Stomach smooth muscle (tissue), 2 donors: ENCODE results near the gene PSAP.

Experiments used
- H3K27ac ChIP-seq: one replicate; pipeline ENCODE4 v1.7.0; 2013; ENCODE audit warnings: mild to moderate bottlenecking, low read length, inconsistent platforms
- H3K27me3 ChIP-seq, 2 donors: one replicate each; pipeline ENCODE4 v1.7.0; 2013; ENCODE audit warnings: low read length in 2 of 2; ENCODE audit not compliant: insufficient read depth in 2 of 2, control insufficient read depth in 1 of 2
- H3K36me3 ChIP-seq, 2 donors: one replicate each; pipeline ENCODE4 v1.7.0; 2013; ENCODE audit warnings: low read length in 2 of 2; ENCODE audit not compliant: control insufficient read depth in 2 of 2, insufficient read depth in 2 of 2
- H3K4me1 ChIP-seq: one replicate; pipeline ENCODE4 v1.7.0; 2013; ENCODE audit warnings: low read length; ENCODE audit not compliant: control insufficient read depth, insufficient read depth
- H3K4me3 ChIP-seq, 2 donors: one replicate each; pipeline ENCODE4 v1.7.0; 2013; ENCODE audit warnings: low read length in 2 of 2
- H3K9ac ChIP-seq, 2 donors: one replicate each; pipeline ENCODE4 v1.7.0; 2013; ENCODE audit warnings: low read length in 2 of 2, mild to moderate bottlenecking in 1 of 2
- H3K9me3 ChIP-seq, 2 donors: one replicate each; pipeline ENCODE4 v1.7.0; 2013; ENCODE audit warnings: low read length in 2 of 2; ENCODE audit not compliant: control insufficient read depth in 2 of 2
- donor health status: healthy.
- donor health status: Pancreatic carcinoma.

The PSAP gene

DNA sequence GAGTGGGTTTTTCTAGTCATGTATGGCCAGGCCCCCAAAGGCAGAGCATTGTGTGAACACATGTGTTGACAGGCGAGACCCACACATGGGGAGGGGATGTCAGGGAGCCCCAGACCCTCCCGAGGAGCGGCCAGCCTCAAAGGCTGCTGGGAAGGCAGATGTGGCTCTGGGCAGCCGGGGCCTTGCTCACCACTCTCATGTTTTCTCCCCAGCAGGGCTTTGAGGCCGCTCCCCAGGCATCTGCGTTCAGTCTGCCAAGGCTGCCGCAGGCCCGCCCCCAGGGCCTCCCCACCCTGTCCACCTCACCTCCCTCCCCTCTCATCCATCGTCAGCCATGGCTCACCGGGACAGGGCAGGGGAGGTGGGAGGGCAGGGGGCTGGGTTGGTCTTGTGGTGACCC is 61.2 kb downstream of the PSAP start:
- Histone ChIP-seq H3K4me3 (no peak overlapping the region), H3K36me3 (no peaks in the 10 kb centered on the region)

DNA sequence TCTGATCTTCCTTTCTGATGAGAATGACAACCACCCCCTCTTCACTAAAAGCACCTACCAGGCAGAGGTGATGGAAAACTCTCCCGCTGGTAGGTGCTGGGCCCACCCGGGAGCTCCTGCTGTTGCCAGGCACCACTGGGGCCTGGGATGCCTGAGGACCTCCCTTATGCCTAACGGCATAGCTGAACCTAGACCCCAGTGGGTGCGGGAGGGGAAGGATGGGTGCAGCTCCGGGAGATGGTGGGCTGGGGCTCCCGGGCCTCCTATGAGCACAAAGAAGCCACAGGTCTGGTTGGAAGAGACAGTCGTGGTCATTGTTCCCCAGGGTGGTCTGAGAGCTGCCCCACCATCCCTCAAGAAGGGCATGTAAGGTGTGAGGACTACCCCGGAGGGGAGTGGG is 62.1 kb downstream of the PSAP start:
- H3K36me3 ChIP-seq = no peaks in the 10 kb centered on the region
- no peak overlapping the region for H3K27ac ChIP-seq
- H3K4me3 ChIP-seq = no peak overlapping the region
- H3K4me1 ChIP-seq = no peaks in the 10 kb centered on the region
- H3K9ac ChIP-seq = no peak overlapping the region
- no peaks in the 10 kb centered on the region for H3K27me3 ChIP-seq
- H3K9me3 ChIP-seq = no peaks in the 10 kb centered on the region

More for the DNA sequence above, 61.2 kb downstream of the PSAP start:
- H3K27ac ChIP-seq = no peak overlapping the region
- H3K27me3 ChIP-seq = no peaks in the 10 kb centered on the region
- no peak overlapping the region for H3K9ac ChIP-seq
- H3K4me1 ChIP-seq = no peaks in the 10 kb centered on the region
- no peaks in the 10 kb centered on the region for H3K9me3 ChIP-seq

DNA sequence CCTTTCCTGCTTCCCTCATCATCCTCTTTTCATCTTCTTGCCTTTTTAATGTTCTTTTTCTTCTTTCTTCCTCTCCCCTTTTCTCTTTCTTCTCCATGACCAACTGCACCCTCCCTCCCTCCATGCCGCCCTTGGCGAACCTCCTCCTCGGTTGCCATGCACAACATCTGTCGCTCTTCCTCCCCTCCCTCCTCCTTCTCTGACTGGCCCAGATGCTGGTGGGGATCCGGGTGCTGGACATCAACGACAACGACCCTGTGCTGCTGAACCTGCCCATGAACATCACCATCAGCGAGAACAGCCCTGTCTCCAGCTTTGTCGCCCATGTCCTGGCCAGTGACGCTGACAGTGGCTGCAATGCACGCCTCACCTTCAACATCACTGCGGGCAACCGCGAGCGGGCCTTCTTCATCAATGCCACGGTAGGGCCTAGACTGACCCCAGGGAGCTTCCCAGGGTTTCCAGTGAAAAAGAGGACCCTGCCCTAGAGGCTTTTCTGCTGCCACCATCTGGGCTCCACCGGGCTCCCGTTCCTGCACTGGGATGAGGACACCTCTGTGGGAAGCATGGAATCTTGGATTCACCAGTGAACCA is 66.3 kb downstream of the PSAP start:
- Histone ChIP-seq H3K27ac (no peak overlapping the region), H3K9me3 (no peaks in the 10 kb centered on the region), H3K4me1 (peaks cover 2% of the 10 kb centered on the region), H3K4me3 (no peak overlapping the region), H3K36me3 (no peaks in the 10 kb centered on the region), H3K27me3 (no peaks in the 10 kb centered on the region), H3K9ac (no peak overlapping the region)

DNA sequence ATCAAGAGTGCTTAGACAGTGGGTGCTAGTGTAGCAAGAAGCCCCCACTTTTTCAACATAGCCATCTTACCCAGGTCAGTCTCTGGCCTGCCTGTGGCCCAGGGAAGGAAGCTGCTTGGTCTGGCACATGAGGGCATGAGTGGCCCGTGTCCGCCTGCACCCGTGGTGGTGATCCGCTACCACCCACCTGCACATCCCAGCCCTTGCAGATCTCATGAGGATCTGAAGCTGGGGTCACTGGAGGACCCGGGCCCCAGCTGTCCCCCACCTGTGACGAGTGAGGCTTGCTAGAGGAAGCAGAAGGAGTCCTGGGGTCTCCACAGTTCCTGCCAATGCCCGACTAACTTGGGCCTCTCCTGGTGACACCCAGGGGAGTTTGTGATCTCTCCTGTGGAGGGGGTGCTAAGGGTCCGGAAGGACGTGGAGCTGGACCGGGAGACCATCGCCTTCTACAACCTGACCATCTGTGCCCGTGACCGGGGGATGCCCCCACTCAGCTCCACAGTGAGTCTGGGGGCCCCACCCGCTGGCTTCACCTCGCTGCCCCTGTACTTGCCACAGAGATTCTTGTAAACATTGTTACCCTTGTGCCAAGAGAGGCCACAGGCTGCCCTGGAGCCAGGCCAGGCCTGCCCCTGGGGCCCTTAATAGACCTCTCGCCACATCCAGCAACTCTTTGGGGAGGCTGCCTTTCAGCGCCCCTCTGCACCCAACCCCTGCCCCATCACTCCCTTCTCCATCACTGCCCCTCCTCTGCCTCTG is 67.0 kb downstream of the PSAP start:
- Histone ChIP-seq H3K27ac (no peak overlapping the region), H3K4me3 (no peak overlapping the region), H3K9ac (no peak overlapping the region), H3K36me3 (no peaks in the 10 kb centered on the region), H3K27me3 (no peaks in the 10 kb centered on the region), H3K4me1 (peaks cover 2% of the 10 kb centered on the region), H3K9me3 (no peaks in the 10 kb centered on the region)

DNA sequence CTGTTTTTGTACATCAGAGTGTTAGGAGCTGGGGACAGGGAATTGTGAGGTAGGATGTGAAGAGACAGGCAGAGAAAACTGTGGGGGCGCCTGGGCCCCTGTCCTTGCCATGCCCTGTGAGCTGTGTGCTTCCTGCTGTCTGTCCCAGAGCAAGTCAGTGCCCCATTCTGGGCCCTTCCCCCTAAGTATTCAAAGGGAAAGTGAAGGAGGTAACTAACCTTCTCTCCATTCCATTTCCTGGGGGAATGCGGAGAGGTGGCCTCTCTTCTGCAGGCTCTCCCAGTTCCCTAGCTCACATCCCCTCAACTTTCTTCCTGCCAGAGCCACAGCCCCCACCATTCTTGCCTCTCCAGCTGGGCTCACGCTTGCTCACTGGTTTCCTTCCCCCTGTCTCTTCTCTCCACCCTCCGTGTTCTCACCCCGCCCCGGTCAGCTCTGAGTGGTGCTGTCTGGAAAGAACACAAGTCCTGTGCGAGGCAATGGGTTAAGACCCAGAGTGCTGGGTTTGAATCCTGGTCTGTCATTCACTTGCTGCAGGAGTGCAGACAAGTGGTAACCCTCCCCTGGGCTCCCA is 68.0 kb downstream of the PSAP start:
- Histone ChIP-seq H3K27me3 (no peaks in the 10 kb centered on the region), H3K4me1 (peaks cover 2% of the 10 kb centered on the region), H3K36me3 (no peaks in the 10 kb centered on the region), H3K27ac (no peak overlapping the region), H3K9ac (no peak overlapping the region), H3K9me3 (no peaks in the 10 kb centered on the region), H3K4me3 (no peak overlapping the region)

DNA sequence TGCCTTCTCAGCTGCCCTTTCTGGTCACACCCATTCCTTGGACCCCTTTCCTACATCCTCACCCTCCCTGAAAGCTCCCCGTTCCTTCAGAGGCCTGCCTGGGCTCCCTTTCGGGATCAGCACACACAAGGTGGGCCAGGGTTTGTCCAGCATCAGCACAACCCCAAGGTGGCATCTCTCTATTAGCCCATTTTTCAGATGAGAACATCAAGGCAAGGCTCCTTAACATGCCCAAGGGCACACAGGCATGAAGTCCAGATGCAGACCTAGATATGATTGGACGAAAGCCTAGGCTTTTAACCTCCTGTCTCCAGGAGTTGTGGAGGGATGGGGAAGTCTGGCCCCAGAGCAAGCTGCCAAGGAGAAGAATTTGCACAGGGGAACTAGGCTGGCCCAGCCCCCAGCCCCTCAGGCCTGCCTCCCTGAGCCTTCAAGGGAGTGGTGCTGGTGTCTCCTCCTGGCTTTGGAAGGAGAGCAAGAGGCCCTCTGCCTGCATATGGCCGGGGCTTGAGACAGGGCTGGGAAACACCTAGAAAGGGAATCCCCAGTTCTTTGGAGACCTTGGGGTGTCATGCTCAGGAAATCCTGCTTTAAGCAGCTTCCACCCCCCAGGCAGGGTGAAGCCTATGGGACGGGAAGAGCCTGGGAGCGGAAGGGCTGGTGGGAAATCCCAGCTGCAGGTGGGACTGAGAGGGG is 68.7 kb downstream of the PSAP start:
- no peak overlapping the region for H3K4me3 ChIP-seq
- no peaks in the 10 kb centered on the region for H3K36me3 ChIP-seq
- H3K9ac ChIP-seq = no peak overlapping the region
- H3K4me1 ChIP-seq = peaks cover 2% of the 10 kb centered on the region
- no peak overlapping the region for H3K27ac ChIP-seq
- no peaks in the 10 kb centered on the region for H3K27me3 ChIP-seq
- H3K9me3 ChIP-seq = no peaks in the 10 kb centered on the region

DNA sequence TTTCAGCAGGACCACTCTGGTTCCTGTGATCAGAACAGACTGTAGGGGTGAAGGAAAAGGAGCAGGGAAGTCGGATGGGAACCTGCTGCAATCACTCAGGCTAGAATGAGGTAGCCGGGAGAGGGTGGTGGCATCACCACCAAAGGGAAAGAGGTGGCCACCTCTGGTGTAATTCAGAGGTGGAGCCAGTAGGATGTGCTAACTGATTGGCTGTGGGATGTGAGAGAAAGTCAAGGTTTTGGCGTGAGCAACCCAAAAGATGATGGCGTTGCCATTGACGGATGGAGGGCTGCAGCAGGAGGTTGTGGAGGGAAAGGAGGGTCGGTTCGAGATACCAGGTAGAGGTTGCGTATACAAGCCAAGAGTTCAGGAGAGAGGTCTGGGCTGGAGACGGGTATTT is 70.3 kb downstream of the PSAP start:
- Histone ChIP-seq H3K9me3 (no peaks in the 10 kb centered on the region), H3K4me3 (no peak overlapping the region), H3K9ac (no peak overlapping the region), H3K4me1 (peaks cover 2% of the 10 kb centered on the region), H3K27ac (no peak overlapping the region), H3K27me3 (no peaks in the 10 kb centered on the region), H3K36me3 (no peaks in the 10 kb centered on the region)

DNA sequence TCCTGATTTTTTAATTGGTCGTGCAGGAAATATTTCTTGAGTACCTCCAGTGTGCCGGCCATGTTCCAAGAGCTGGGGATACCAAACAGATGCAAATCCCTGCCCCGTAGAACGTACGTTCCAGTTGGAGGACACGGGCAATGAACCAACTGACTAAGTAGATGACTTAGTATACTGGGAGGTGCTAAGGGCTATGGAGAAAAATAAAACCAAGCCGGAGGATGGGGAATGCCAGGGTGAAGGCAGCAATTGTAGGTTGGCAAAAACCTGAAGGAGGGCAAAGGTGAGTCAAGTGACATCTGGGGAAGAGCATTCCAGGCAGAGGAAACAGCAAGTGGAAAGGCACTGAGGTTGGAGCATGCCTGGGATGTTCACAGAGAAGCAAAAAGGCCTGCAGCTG is 70.9 kb downstream of the PSAP start:
- H3K9ac ChIP-seq = no peak overlapping the region
- no peaks in the 10 kb centered on the region for H3K9me3 ChIP-seq
- no peak overlapping the region for H3K4me3 ChIP-seq
- H3K27ac ChIP-seq = no peak overlapping the region
- H3K36me3 ChIP-seq = no peaks in the 10 kb centered on the region
- peaks cover 3% of the 10 kb centered on the region for H3K4me1 ChIP-seq
- H3K27me3 ChIP-seq = no peaks in the 10 kb centered on the region

DNA sequence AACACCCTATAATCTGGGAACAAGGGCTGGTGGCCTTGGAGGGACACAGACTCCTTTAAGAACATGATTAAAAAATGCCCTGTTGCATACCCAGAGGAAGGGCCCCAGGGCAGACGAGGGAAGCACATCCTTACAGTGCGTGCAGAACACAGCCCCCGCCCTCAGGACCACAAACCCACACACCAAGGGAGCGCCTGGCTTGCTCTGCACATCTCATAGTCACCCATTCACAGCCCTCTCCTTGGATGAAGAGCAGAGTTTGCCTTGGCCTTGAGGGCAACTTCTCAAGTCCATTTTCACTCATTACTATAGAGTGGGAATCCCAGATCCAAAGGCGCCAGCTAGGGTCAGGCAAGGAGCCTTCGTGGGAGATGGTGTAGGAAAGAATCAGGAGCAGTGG is 71.4 kb downstream of the PSAP start:
- H3K4me1 ChIP-seq = peaks cover 5% of the 10 kb centered on the region

DNA sequence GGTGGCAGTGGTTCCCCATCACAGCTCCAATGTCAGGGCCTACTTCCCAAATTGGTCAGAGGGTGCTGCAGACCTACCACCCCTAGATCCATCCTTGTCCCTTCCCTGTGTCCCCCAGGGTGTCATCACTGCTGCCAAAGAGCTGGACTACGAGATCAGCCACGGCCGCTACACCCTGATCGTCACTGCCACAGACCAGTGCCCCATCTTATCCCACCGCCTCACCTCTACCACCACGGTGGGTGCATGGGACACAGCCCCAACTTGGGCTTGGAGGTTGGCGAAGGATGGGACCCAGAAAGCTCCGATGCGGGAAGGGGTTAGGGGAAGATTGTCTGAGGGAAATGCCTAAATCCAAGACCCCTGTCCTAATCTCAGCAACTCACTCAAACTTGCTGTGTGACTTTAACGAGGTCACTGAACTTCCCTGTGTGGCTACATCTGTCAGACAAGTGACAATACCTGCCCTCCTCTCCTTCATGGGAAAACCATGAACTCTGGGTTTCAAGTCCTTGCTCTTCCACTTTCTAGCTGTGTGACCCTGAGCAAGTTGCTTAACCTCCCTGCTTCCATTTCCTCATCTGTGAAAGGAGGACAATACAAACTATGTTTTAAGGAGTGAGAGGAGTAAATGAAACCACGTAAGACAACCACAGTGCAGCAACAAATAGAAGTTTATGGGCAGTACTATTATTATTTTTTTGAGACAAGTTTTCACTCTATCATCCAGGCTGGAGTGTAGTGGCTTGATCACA is 72.8 kb downstream of the PSAP start:
- H3K36me3 ChIP-seq = no peaks in the 10 kb centered on the region
- no peak overlapping the region for H3K4me3 ChIP-seq
- no peaks in the 10 kb centered on the region for H3K27me3 ChIP-seq
- H3K4me1 ChIP-seq = peaks cover 11% of the 10 kb centered on the region
- no peak overlapping the region for H3K9ac ChIP-seq
- no peak overlapping the region for H3K27ac ChIP-seq
- H3K9me3 ChIP-seq = no peaks in the 10 kb centered on the region

More for the DNA sequence above, 71.4 kb downstream of the PSAP start:
- no peaks in the 10 kb centered on the region for H3K27me3 ChIP-seq
- no peak overlapping the region for H3K4me3 ChIP-seq
- no peak overlapping the region for H3K9ac ChIP-seq
- H3K9me3 ChIP-seq = no peaks in the 10 kb centered on the region
- no peaks in the 10 kb centered on the region for H3K36me3 ChIP-seq
- no peak overlapping the region for H3K27ac ChIP-seq
